NCI-H2029 treated with DMSO at 0.1 percent for 48 hours (cell line): ENCODE results near the gene CCDC68.

Source experiments
- DNase-seq: peaks from one replicate; lab custom pipeline; 2025; lab: John Stamatoyannopoulos, UW

The CCDC68 gene

DNA sequence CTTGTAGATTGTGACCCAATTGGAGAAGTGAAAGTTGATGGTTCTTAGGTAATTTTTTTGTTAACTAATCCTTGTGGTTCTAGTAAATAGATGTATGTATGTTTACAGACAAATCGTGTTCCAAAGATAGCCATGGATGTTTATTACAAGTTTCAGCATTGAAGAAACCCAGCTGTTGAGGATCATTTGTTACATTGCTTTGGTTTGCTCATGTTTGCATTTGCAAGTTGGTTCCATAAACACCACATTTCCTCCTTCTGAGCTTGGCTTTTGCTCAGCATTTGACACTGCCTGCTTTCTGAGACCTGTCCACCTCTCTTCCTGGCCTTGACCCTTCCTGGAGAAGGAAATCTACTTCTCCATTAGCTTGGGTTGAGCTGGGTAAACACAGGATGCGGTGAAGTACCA, 1.8 kb upstream of the CCDC68 start:
- DNase-seq, result no peak

GRCh38 chr18:54960197-54960596, 936 bp upstream of the CCDC68 start:
- no peak for DNase-seq

- DNase-seq, result no peak
Measured at GRCh38 chr18:54957996-54958395, 1.3 kb downstream of the CCDC68 start.

DNA sequence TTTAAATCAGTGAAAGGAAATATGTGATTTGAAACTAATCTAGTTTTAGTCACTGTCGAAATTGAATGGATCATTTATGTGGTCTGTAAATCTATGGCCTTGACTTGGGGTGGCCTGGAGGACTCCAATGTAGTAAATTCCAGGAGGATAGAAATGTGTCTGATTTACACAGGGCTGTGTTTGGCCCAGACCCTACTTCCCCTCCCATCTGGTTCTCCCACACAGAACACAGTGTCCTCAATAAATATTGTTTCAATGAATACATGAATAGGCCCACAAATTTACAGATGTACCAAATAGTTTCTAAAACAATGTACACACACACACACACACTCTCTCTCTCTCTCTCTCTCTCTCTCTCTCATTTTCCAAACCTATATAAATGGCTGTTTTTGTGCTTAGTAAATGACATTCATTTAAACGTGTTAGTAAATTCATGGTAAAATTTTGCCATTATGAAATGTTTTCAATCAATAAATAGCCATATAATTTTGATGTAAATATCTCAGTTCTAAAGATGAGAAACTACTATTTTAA, 1.9 kb downstream of the CCDC68 start:
- no peak for DNase-seq

- DNase-seq, result no peak
Measured at GRCh38 chr18:54956506-54956905, 2.8 kb downstream of the CCDC68 start.

- no peak for DNase-seq
Measured at GRCh38 chr18:54952026-54952425, 7.2 kb downstream of the CCDC68 start.

DNA sequence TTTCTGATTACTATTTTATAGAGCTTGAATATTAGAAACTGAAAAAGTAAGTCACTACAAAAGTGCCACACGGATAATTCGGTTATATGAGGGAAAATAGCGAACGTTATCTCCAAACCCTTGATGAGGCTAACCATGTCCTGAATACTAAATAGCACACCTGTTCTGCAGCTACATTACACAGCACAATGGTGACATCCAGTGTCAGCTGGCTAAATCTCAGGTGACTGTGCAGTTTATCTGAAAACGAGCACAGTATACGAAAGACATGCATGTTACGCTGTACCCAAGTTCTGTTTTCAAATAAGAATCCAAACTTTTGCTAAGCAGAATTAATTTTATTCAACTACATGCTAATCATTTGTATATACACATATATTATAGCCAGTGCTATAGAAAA, 9.0 kb downstream of the CCDC68 start:
- peak; percentile 19 for DNase-seq

DNA sequence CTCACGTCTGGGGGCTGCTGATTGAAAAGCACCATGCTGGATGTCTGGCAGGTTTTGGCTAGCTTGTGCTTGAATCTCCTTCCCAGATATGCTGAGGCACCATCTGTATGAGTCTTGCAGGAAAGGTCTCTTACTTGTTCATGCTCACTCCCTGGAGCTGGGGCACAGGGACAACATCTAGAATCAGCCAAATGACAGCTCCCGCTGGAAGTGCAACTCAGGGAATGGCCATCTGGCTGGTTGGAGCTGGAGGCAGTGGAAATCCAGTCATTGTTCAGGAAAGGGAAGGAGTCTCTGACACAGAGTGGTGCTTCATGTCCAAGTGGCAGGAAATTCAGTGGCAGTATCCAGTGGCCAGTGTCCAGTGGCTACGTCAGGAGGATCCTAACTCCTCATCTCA, 9.7 kb downstream of the CCDC68 start:
- no peak for DNase-seq

- DNase-seq, result peak; percentile 4
Measured at GRCh38 chr18:54948350-54948837, 10.9 kb downstream of the CCDC68 start.

DNA sequence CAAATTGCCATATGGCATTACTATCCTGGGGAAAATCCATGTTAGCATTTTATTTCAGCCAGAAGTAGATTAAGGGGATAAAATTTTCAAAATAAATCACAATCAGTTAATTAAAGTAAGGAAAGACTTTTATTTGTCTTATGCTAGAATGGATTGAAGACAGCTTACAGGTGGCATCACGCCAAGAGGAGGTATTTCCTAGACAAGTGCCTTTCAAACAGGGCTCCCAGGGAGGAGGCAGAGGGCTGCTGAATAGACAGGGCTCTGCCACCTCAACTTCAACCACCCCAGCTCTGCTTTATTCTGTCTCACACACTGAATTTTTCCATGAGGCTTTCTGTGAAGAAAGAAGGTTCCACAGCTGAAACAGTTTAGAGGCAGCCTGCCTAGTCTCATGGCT, 12.2 kb downstream of the CCDC68 start:
- DNase-seq, result no peak

GRCh38 chr18:54946149-54946581, 13.1 kb downstream of the CCDC68 start:
- no peak for DNase-seq

DNA sequence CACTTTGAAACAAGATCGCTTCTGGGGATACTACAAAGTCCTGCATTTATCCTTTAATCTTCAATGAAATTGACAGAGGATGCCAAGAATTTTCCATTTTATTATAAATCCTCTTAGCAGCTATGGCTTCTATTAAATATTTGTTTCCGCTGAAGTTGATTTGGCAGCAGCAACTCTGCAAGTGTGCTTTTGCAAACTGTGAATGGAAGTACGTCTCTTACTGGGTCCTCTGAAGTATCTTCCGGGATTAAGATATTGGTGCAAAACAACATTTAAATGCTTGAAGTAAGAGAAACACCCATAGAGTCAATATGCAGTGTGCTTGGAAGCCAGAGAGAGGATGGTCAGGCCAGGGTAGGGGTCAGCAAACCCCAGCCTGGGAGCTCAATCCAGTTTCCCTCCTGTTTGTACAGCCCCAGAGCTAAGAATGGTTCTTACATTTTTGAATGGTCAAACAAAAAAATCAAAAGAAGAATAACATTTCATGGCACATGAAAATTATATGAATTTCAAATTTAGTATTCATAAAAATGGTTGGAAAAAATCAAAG, 13.6 kb downstream of the CCDC68 start:
- DNase-seq, result no peak

DNA sequence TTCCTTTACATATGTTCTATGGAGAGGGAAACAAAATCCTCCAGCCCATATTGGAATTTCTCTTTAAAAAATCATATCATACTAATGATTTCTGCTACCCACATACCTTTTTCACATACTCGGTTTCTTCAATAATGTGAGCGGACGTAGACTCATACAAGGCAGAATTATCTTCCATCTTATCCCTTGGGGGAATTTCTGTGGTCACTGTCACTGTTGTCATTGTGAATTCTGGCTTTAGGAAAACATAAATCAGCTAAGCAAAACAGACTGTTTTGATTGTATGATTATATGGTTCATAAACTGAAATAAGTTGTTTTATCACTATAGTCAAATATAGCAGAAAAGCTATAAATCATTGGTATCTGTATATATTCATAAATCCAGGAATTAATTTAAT, 16.7 kb downstream of the CCDC68 start:
- DNase-seq, result no peak

- DNase-seq, result no peak
Measured at GRCh38 chr18:54942144-54942543, 17.1 kb downstream of the CCDC68 start.

DNA sequence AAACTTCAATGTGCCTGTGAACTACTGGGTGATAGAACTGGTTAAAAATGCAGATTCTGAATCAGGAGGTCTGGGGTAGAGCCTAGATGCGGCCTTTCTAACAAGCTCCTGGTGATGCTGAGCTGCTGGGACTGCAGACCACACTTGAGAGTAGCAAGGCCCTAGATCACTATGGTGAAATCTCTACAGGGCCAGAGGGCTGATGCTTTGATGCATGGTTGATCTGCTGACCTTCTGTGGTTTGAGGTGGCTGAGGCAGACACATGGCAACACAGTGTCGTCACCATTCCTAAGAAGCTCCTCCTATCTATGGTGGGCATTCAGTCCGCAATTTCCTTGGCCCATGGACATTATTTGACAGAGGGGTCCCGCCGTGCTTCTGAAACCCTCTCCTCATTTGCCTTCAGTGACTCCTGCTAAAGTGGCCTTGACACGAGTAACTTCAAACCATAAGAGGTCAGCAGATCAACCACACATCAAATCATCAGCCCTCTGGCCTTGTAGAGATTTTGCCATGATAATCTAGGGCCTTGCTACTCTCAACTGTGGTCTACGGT, 19.8 kb downstream of the CCDC68 start:
- no peak for DNase-seq

DNA sequence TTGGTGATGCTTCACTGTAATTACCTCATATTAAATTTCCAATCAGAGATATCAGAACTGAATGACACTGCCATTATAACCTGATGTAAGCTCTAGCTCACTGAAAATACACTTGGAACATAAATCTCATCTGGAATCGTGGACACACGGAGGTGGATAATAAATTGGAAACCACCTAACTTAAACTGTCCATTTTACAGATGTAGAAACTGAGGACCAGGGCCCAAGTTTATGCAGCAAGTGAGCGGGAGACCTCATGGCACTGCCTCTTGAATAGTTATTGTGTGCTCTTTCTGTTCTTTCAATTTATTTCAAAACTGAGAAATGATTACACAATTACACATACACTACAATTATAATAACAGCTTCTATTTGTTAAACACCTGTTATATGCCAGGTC, 20.8 kb downstream of the CCDC68 start:
- DNase-seq, result no peak

DNA sequence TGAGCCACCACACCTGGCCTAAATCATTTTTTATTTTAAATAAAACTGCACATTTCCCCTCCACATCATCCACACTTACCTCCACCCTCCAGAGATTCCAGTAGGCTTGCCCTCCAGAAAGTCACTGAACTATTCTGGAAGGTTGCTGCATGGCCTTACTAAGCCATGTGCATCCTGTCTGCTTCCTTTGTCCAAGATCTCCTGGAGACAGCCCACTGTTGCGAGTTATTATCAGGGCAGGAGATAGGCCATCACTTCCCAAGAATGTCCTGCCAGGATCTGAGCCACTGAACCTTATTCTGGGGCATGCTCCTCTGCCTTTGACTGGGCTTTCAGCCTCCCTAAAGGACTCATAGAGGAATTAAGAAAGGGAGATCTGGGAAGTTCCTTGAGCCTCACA, 26.8 kb downstream of the CCDC68 start:
- DNase-seq, result no peak

DNA sequence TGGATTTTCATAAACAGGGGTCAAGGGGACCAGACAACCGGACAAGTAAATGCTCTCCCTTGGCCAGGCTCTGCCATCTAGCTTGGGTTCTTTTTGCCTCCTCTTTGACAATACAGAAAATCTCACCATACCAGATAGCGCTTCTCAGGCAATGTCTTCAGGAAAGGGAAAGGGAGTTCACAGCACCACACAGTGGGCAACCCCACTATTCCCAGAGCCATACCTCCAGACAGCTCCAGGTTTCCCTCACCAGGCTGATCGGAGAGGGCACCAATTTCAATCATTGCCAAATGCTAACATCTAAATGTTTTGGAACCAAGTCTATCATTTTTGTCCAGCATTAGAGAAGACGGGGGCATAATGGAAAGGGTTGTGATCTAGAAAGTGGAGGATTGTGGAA, 28.1 kb downstream of the CCDC68 start:
- DNase-seq, result no peak

- no peak for DNase-seq
Measured at GRCh38 chr18:54928236-54928635, 31.0 kb downstream of the CCDC68 start.

GRCh38 chr18:54926593-54927325, 32.5 kb downstream of the CCDC68 start:
- no peak for DNase-seq

DNA sequence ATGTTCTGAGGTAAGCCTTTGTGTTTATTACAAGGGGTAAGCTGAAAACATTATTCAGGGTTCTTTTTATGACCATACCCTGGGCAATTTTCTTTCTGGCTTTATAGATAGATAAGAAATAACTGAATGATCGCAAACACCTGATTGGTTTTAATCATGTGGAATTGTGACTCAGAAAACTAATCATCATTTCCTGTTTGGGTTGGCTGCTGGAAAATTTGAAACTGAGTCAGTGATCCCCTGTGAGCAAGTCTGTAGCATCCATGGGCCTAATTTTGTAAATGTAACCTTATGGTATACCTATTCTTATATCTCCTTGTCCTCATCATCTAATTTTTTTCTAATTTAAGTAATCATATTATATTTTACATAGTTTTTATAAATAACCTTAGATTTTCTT, 34.3 kb downstream of the CCDC68 start:
- no peak for DNase-seq

DNA sequence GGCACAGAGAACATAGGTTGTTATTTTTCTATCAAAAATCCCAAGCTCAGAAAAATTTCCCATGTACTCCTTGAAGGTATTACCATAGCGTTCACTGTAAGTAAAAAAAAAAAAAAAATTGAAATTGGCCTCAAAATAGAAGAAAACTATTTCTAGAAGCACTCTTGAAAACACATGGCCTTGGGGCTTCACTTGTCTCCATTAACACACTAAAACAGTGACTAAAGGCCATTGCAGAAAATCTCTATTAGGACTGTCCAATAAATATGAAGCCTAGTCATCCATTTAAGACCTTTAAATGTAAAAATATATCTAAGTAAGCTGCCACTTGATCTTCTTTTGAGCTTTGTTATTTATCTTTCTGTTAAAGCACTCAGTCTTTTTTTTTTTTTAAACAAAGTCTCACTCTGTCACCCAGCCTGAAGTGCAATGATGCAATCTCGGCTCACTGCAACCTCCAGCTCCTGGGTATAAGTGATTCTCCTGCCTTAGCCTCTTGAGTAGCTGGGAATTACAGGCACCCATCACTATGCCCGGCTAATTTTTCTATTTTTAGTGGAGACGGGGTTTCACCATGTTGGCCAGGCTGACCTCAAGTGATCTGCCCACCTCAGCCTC, 35.8 kb downstream of the CCDC68 start:
- DNase-seq, result no peak

DNA sequence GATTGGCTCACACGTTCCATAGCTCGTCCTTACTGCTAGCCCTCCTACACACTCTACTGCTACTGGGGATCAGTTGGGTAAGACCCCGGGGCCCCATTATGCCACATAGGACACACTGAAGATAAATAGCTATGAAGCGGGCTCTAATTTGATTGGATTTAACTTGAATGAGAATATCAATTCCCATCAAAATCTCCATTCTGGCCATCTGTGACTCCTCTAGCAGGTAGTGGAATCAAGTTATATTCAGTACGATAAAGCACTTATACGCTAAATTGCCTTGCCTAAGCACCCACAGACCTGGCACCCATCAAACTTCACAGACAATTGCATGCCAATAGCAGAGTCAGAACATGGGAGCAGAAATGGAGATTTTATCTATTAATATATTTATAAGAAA, 39.8 kb downstream of the CCDC68 start:
- no peak for DNase-seq
